Measurements from ENCODE around the gene ADGRL3. TPM values are rescaled to one million over a fixed set of nuclear protein-coding genes. Genes with fewer than 3 reads are reported as not detected.

ADGRL3 gene
- total and polyA plus RNA-seq, 4 donors, result 0.07 to 1.7 (median 0.82) TPM

DNA sequence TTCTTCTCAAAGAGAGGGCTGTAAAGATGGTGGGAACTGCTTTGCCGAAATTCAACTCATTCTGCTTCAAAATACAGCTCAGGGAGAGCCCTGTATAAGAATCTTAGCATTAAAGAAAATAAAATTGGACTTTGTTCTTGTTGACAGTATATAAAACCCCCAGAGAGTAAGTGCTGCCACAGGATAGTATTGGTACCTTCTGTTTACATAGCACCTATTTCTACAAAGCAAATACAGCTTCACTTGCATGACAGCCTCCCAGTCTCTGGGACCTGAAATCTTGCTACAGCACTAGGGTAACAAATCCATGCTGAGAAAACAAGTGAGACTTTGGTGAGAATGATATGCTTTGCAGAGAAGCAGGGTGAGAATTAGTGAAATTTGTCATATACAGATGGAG lies 428.6 kb downstream of the ADGRL3 start:
- 72% methylated on average over 1 of the region's 1 CpG for WGBS
- Histone ChIP-seq H3K9me3 (ENCODE audit: control insufficient read depth in 4 of 4, low read length in 3 of 4) (no peaks in the 10 kb centered on the region), H3K36me3 (ENCODE audit: control insufficient read depth in 4 of 4, insufficient read depth in 3 of 4, low read depth in 1 of 4, low read length in 3 of 4) (no peaks in the 10 kb centered on the region), H3K9ac (ENCODE audit: low read depth in 1 of 2, low read length in 2 of 2) (no peak overlapping the region), H3K4me1 (ENCODE audit: control insufficient read depth in 4 of 4, insufficient read depth in 4 of 4, low read length in 3 of 4) (no peaks in the 10 kb centered on the region), H3K4me3 (ENCODE audit: low read depth in 1 of 3, low read length in 3 of 3) (no peak overlapping the region), H3K27me3 (ENCODE audit: control insufficient read depth in 4 of 4, insufficient read depth in 4 of 4, low read length in 3 of 4) (no peaks in the 10 kb centered on the region), H3K27ac (ENCODE audit: low read depth in 1 of 2, low read length in 2 of 2) (no peak overlapping the region)
- no peak for TF ChIP-seq NR2F2 (IDR thresholded peaks at IDR 0.05)
- TF ChIP-seq GABPA (IDR thresholded peaks at IDR 0.05 in 1 of 2, conservative IDR thresholded peaks at IDR 0.05 in 1 of 2), result no peak
- TF ChIP-seq FOXA1 (IDR thresholded peaks at IDR 0.05), result no peak
- DNase-seq (ENCODE audit: low spot score), result no peak

DNA sequence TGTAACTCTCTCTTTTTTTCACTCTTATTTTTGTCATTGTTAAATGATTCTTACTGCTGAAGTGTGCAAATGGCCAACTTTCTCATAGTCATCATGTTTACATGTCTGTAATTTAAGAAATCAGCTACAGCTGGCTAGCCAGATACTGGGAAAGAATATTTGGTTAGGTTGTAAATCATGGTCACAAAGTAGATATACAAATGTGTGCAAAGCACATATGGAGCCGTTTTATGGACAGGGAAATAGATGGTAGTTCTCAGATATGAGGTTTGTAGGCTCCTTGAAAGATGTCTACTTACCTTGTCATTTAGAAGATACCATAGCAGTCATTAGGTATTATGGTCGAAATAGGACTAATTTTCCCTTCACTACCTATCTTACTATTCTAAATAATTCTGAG lies 430.4 kb downstream of the ADGRL3 start:
- Histone ChIP-seq H3K27me3 (ENCODE audit: control insufficient read depth in 4 of 4, insufficient read depth in 4 of 4, low read length in 3 of 4) (no peaks in the 10 kb centered on the region), H3K4me3 (ENCODE audit: low read depth in 1 of 3, low read length in 3 of 3) (no peak overlapping the region), H3K36me3 (ENCODE audit: control insufficient read depth in 4 of 4, insufficient read depth in 3 of 4, low read depth in 1 of 4, low read length in 3 of 4) (no peaks in the 10 kb centered on the region), H3K9me3 (ENCODE audit: control insufficient read depth in 4 of 4, low read length in 3 of 4) (no peaks in the 10 kb centered on the region), H3K4me1 (ENCODE audit: control insufficient read depth in 4 of 4, insufficient read depth in 4 of 4, low read length in 3 of 4) (no peaks in the 10 kb centered on the region), H3K9ac (ENCODE audit: low read depth in 1 of 2, low read length in 2 of 2) (no peak overlapping the region), H3K27ac (ENCODE audit: low read depth in 1 of 2, low read length in 2 of 2) (no peak overlapping the region)
- WGBS, result 67% methylated on average over 2 of the region's 2 CpGs
- DNase-seq (ENCODE audit: low spot score), result no peak
- TF ChIP-seq FOXA2 (IDR thresholded peaks at IDR 0.05) (no peak), REST (IDR thresholded peaks at IDR 0.05) (no peak), ZBTB33 (IDR thresholded peaks at IDR 0.05) (no peak), RXRA (IDR thresholded peaks at IDR 0.05) (no peak), GABPA (IDR thresholded peaks at IDR 0.05 in 1 of 2, conservative IDR thresholded peaks at IDR 0.05 in 1 of 2) (no peak), NR2F2 (IDR thresholded peaks at IDR 0.05) (no peak), HNF4G (IDR thresholded peaks at IDR 0.05) (no peak), ATF3 (IDR thresholded peaks at IDR 0.05) (no peak), TAF1 (conservative IDR thresholded peaks at IDR 0.05) (no peak), HNF4A (conservative IDR thresholded peaks at IDR 0.05) (no peak), YY1 (IDR thresholded peaks at IDR 0.05) (no peak), FOXA1 (IDR thresholded peaks at IDR 0.05) (no peak), SP1 (IDR thresholded peaks at IDR 0.05) (no peak), EGR1 (IDR thresholded peaks at IDR 0.05; ENCODE audit: low read depth in 2 of 2) (no peak)
- TF ChIP-seq, protein P1, sequence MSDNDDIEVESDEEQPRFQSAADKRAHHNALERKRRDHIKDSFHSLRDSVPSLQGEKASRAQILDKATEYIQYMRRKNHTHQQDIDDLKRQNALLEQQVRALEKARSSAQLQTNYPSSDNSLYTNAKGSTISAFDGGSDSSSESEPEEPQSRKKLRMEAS (IDR thresholded peaks at IDR 0.05), result no peak

Measured in liver (tissue), 9 donors.